Measurements from ENCODE around the gene TSPAN18.

The TSPAN18 gene

DNA sequence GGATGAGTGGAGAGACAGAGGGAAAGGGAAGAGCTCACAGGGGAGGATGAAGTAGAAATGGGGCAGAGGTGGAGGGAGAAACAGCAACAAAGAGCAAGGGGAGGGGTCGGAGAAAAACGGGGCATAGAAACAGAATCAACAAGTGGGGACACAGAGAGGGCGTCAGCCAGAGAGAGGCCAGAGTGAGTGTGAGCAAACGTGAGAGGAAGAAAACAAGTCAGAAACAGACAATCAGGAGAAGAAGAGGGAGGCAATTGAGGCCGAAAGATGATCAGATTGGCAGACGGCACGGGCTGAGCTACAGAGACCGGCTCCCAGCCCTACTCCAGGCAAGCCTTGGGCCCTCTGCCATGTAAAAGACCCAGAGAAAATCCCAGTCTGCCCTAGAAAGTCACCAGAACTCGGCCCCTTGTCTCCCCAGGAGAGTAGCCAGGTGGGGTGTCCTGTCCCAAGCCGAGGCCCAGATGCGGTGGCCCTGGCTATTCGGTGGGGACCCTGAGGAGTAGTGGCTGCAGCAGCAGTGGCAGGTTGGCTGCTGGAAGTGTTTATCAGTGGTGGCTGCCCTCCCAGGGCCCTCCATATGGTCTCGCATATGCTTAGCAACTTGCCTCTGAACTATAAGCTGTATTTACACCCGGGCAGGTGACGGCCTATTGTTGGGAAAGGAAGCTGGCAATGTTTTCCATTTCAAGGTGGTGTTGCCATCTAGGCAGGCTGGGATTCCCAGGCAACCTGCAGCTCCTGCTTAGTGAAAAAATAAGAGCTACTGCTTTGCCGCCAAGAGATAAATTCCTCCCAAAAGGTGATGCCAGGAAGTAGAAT, 14.8 kb upstream of the TSPAN18 start:
- H3K4me1 ChIP-seq (ENCODE audit: control insufficient read depth in 1 of 2, insufficient read depth in 2 of 2, low read length in 2 of 2): no peaks in the 10 kb centered on the region
- H3K4me3 ChIP-seq (ENCODE audit: low read depth in 1 of 2, low read length in 2 of 2): no peak overlapping the region
- no peaks in the 10 kb centered on the region for H3K27me3 ChIP-seq (ENCODE audit: low read depth, low read length)
- H3K9me3 ChIP-seq (ENCODE audit: control insufficient read depth in 1 of 2, low read length in 2 of 2): peaks cover 0 to 2% of the 10 kb centered on the region in 2 donors
- H3K36me3 ChIP-seq (ENCODE audit: control insufficient read depth in 1 of 2, insufficient read depth in 2 of 2, low read length in 2 of 2): no peaks in the 10 kb centered on the region
- no peak overlapping the region for H3K27ac ChIP-seq (ENCODE audit: low read length)

DNA sequence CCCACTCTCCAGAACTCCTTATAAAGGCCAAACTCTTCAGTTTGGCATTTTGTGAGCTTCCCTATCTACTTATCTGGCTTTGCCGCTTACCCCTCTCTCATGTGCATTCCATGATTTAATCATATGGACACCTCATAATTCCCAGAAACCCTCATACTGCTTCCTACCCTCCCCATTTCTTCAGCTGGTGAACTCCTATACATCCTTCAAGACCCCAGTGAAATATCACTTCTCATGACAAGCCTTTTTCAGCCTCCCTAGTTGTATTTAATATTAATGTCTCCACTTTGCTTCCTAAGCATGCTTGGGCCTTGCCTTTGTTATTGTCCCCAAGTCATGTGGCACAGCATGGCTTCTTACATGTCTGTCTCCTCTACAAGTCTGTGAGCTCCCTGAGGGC, 13.7 kb upstream of the TSPAN18 start:
- Histone ChIP-seq H3K27ac (ENCODE audit: low read length) (no peak overlapping the region), H3K36me3 (ENCODE audit: control insufficient read depth in 1 of 2, insufficient read depth in 2 of 2, low read length in 2 of 2) (no peaks in the 10 kb centered on the region)

DNA sequence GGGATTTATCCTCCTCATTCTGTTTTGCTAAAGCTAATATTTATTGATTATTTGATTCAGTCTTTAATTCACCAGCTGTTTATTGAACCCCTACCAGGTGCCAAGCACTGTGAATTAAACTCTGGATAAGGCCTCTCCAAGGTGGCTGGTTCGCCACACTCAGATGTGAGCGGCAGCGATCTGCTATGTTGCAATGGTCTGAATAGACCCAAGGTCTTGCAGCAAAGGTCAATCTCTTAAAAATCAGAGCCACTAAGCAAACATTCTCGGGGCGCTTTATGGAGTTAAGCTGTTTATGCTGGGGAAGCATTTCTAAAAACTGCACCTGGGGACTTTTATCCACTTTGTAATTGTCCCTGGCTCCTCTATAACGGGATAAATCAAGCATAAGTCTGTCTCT, 10.5 kb upstream of the TSPAN18 start:
- H3K4me3 ChIP-seq (ENCODE audit: low read depth in 1 of 2, low read length in 2 of 2): no peak overlapping the region
- no peaks in the 10 kb centered on the region for H3K27me3 ChIP-seq (ENCODE audit: low read depth, low read length)
- H3K9me3 ChIP-seq (ENCODE audit: control insufficient read depth in 1 of 2, low read length in 2 of 2): no peaks in the 10 kb centered on the region
- no peak overlapping the region for H3K27ac ChIP-seq (ENCODE audit: low read length)
- no peaks in the 10 kb centered on the region for H3K36me3 ChIP-seq (ENCODE audit: control insufficient read depth in 1 of 2, insufficient read depth in 2 of 2, low read length in 2 of 2)
- H3K4me1 ChIP-seq (ENCODE audit: control insufficient read depth in 1 of 2, insufficient read depth in 2 of 2, low read length in 2 of 2): no peaks in the 10 kb centered on the region

More for the DNA sequence above, 13.7 kb upstream of the TSPAN18 start:
- H3K4me3 ChIP-seq (ENCODE audit: low read depth in 1 of 2, low read length in 2 of 2): no peak overlapping the region
- no peaks in the 10 kb centered on the region for H3K9me3 ChIP-seq (ENCODE audit: control insufficient read depth in 1 of 2, low read length in 2 of 2)
- no peaks in the 10 kb centered on the region for H3K4me1 ChIP-seq (ENCODE audit: control insufficient read depth in 1 of 2, insufficient read depth in 2 of 2, low read length in 2 of 2)
- no peaks in the 10 kb centered on the region for H3K27me3 ChIP-seq (ENCODE audit: low read depth, low read length)

DNA sequence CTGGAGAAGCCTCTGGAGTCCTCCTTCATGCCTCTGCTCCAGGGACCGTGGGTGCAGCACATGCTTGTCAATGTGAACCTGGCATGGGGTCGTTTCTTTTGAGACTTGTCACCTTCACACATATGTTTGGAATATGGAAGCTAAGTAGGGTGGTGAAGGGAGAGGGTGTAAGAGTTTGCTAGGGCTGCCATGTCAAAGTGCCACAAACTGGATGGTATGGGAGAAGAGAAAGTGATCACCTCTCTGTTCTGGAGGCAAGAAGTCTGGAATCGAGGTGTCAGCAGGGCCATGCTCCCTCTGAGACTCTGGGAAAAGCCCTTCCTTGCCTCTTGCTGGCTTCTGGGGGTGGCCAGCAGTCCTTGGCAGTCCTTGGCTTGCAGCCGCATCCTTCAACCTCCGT, 8.7 kb upstream of the TSPAN18 start:
- Histone ChIP-seq H3K27me3 (ENCODE audit: low read depth, low read length) (no peaks in the 10 kb centered on the region), H3K4me1 (ENCODE audit: control insufficient read depth in 1 of 2, insufficient read depth in 2 of 2, low read length in 2 of 2) (peaks cover 0 to 10% of the 10 kb centered on the region in 2 donors), H3K9me3 (ENCODE audit: control insufficient read depth in 1 of 2, low read length in 2 of 2) (no peaks in the 10 kb centered on the region), H3K36me3 (ENCODE audit: control insufficient read depth in 1 of 2, insufficient read depth in 2 of 2, low read length in 2 of 2) (no peaks in the 10 kb centered on the region), H3K4me3 (ENCODE audit: low read depth in 1 of 2, low read length in 2 of 2) (no peak overlapping the region), H3K27ac (ENCODE audit: low read length) (no peak overlapping the region)

DNA sequence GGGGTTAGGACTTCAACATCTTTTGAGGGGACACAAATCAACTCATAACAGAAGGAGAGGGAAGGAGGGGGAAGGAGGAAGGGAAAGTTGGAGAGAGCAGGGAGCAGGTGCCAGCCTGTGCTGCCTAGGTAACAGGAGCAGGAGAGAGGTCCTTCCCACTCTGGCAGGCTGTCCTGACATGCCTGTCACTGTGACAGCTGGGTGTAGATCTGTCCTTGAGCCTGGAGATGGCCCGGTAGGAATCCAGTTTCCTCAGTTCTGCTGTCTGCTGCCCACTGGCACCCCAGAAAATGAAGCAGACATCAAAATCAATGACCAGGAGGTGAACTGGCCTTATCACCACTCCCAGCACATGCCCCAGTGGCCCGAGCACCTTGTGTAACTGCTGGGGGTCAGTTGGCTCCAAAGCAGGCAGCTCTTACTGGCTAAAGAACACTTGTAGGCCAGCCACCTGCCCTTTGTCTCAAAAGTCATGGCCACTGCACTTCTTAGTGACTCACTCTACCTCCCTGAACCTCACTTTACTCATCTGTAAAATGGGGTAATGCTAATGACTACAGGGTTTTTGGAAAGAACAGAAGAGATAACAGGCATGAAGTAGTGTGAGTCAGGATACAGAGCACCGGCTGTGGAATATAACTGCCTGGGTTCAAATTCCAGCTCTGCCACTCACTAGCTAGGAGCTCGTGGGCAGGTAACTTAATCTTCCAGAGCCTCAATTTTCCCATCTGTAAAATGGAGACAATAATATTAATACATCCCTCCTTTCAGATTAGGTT, 8.0 kb upstream of the TSPAN18 start:
- no peak overlapping the region for H3K4me3 ChIP-seq (ENCODE audit: low read depth in 1 of 2, low read length in 2 of 2)
- no peaks in the 10 kb centered on the region for H3K36me3 ChIP-seq (ENCODE audit: control insufficient read depth in 1 of 2, insufficient read depth in 2 of 2, low read length in 2 of 2)
- peaks cover 0 to 10% of the 10 kb centered on the region in 2 donors for H3K4me1 ChIP-seq (ENCODE audit: control insufficient read depth in 1 of 2, insufficient read depth in 2 of 2, low read length in 2 of 2)
- no peaks in the 10 kb centered on the region for H3K27me3 ChIP-seq (ENCODE audit: low read depth, low read length)
- H3K27ac ChIP-seq (ENCODE audit: low read length): no peak overlapping the region
- no peaks in the 10 kb centered on the region for H3K9me3 ChIP-seq (ENCODE audit: control insufficient read depth in 1 of 2, low read length in 2 of 2)

DNA sequence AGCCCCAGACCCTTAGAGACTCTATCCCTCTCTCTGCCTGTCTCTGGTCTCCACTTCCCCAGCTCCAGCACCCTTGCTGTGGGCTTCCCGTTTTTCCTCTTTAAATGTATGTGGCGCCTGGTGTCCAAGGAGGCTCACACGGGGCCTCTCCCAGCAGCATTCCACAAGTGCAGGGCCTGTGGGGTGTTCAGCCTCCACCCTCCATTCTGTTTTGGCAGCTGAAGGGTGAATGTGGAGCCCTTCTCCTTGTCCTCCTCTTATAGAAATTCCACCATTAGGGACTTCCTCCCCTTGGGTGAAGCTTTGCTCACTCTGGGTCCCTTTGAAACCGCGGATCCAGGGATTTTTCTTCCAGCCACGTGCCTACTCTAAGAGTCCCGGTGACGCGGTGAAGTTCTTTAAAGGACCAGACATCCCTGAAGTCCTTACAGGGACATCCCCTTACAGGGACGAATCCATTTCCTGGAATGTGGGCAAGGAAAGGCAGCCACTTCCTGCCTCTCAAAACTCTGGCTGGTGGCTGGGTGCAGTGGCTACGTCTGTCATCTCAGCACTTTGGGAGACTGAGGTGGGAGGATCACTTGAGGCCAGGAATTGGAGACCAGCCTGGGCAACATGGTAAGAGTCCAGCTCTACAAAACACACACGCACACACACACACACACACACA, 1.6 kb upstream of the TSPAN18 start:
- no peaks in the 10 kb centered on the region for H3K27me3 ChIP-seq (ENCODE audit: low read depth, low read length)
- H3K9me3 ChIP-seq (ENCODE audit: control insufficient read depth in 1 of 2, low read length in 2 of 2): no peaks in the 10 kb centered on the region
- peaks cover 0 to 37% of the 10 kb centered on the region in 2 donors for H3K4me1 ChIP-seq (ENCODE audit: control insufficient read depth in 1 of 2, insufficient read depth in 2 of 2, low read length in 2 of 2)
- no peak overlapping the region for H3K4me3 ChIP-seq (ENCODE audit: low read depth in 1 of 2, low read length in 2 of 2)
- no peak overlapping the region for H3K27ac ChIP-seq (ENCODE audit: low read length)
- no peaks in the 10 kb centered on the region for H3K36me3 ChIP-seq (ENCODE audit: control insufficient read depth in 1 of 2, insufficient read depth in 2 of 2, low read length in 2 of 2)

DNA sequence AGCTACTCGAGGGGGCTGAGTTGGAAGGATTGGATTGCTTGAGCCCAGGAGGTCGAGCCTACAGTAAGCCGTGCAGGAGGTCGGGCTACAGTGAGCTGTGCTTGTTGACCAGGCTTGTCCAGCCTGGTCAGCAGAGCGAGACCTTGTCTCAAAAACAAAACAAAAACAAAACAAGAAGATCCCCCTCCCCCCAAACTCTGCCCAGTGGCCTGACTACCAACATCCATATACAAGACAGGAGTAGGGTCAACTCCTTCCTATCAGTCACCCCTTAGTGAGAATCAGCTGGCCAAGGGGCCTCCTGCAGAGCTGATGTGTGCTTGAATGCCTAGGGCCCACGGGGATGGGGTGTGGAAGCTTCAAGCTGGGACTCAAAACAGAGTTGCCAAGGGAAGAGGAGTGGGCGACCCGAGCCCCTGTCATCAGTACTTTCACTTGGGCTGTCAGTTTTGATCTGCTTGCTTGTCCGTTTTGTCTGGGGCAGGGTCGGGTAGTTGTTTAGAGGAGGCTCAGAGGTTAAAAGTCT, 942 bp upstream of the TSPAN18 start:
- H3K4me1 ChIP-seq (ENCODE audit: control insufficient read depth in 1 of 2, insufficient read depth in 2 of 2, low read length in 2 of 2): peaks cover 0 to 40% of the 10 kb centered on the region in 2 donors
- no peak overlapping the region for H3K27ac ChIP-seq (ENCODE audit: low read length)
- H3K9me3 ChIP-seq (ENCODE audit: control insufficient read depth in 1 of 2, low read length in 2 of 2): no peaks in the 10 kb centered on the region
- H3K27me3 ChIP-seq (ENCODE audit: low read depth, low read length): no peaks in the 10 kb centered on the region
- H3K4me3 ChIP-seq (ENCODE audit: low read depth in 1 of 2, low read length in 2 of 2): no peak overlapping the region
- H3K36me3 ChIP-seq (ENCODE audit: control insufficient read depth in 1 of 2, insufficient read depth in 2 of 2, low read length in 2 of 2): no peaks in the 10 kb centered on the region

DNA sequence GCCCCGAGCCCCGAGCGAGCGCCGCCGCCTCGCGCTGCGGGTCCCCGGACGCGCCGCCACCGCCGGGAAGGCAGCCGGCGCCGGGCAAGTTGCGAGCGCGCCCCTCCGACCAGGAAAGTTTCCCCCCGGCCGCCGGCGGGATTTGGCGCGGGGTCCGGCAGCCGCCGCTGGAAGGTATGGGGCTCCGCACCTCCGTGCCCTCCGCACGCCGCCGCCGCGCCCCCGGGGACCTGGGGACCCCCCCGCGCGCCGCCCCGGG, 281 bp downstream of the TSPAN18 start:
- no peaks in the 10 kb centered on the region for H3K9me3 ChIP-seq (ENCODE audit: control insufficient read depth in 1 of 2, low read length in 2 of 2)
- H3K27me3 ChIP-seq (ENCODE audit: low read depth, low read length): no peaks in the 10 kb centered on the region
- peak overlapping the region in 1 of 2 donors; percentile 93 for H3K4me3 ChIP-seq (ENCODE audit: low read depth in 1 of 2, low read length in 2 of 2)
- H3K4me1 ChIP-seq (ENCODE audit: control insufficient read depth in 1 of 2, insufficient read depth in 2 of 2, low read length in 2 of 2): peaks cover 0 to 38% of the 10 kb centered on the region in 2 donors
- H3K36me3 ChIP-seq (ENCODE audit: control insufficient read depth in 1 of 2, insufficient read depth in 2 of 2, low read length in 2 of 2): no peaks in the 10 kb centered on the region
- H3K27ac ChIP-seq (ENCODE audit: low read length): no peak overlapping the region

DNA sequence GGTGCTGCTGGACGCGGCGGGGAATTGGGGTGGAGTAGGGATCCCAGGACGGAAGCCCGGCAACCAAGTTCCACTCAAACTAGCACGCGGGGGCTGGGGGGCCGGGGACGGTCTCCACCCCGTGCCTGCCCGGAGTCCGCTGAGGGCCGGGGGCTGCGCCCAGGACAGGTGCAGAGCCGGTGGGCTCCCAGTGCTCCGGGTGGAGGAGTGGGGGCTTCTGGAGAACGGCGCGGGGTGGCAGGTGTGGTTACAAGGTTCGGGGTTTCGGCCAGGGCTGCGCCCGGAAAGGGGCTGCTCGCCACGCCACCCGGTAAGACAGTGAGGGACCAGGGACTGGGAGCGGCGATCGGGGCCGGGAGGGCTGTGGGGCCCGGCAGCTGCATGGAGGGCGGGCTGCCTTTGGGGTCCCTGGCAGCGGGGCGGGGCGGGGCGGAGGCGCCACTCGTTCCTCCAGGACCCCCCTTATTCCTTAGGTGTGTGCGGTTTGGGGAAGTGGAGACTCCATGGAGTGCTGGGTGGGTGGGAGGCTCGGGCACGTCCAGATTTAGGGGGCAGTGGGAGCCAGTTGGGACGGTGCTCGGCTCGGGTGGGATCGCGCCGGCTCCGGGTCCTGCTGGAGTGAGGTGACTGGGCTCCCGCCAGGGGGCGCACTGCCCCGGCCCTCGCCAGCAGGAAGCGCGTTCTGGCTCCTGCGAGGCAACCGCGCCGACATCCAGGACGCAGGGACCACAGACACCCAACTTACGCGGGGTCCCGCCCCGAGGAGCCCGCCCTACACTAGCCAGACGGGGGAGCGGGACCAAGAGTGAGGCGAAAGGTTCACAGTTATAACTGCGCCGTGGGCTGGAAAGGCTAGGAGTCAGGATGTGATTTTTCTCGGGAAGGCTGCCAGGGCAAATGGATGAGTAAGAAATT, 868 bp downstream of the TSPAN18 start:
- H3K36me3 ChIP-seq (ENCODE audit: control insufficient read depth in 1 of 2, insufficient read depth in 2 of 2, low read length in 2 of 2): no peaks in the 10 kb centered on the region
- H3K4me3 ChIP-seq (ENCODE audit: low read depth in 1 of 2, low read length in 2 of 2): peak overlapping the region; percentile 49 to 93
- H3K27ac ChIP-seq (ENCODE audit: low read length): peak overlapping the region; percentile 52
- H3K9me3 ChIP-seq (ENCODE audit: control insufficient read depth in 1 of 2, low read length in 2 of 2): no peaks in the 10 kb centered on the region
- H3K27me3 ChIP-seq (ENCODE audit: low read depth, low read length): no peaks in the 10 kb centered on the region
- peaks cover 0 to 40% of the 10 kb centered on the region in 2 donors for H3K4me1 ChIP-seq (ENCODE audit: control insufficient read depth in 1 of 2, insufficient read depth in 2 of 2, low read length in 2 of 2)

DNA sequence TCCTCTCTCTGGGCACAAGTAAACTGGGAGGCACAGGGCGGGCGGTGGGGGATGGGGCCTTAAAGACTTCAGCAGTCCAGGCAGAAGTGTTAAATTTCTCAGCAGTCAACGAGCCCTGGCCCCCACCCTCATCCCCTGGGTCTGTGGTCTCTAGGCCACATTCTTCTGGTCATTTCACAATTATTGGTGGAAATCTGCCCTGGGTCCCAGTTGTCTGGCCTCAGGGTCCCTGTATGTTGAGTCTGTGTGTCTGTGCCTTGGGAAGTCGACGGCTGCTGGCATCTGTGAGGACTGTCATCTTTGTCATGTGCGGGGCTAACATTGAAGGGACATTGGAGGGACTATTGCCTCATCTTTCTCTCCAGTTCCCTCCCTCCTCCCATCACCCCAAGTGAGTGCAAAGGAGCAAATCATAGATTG, 1.7 kb downstream of the TSPAN18 start:
- H3K4me1 ChIP-seq (ENCODE audit: control insufficient read depth in 1 of 2, insufficient read depth in 2 of 2, low read length in 2 of 2): peaks cover 0 to 42% of the 10 kb centered on the region in 2 donors
- no peaks in the 10 kb centered on the region for H3K27me3 ChIP-seq (ENCODE audit: low read depth, low read length)
- H3K4me3 ChIP-seq (ENCODE audit: low read depth in 1 of 2, low read length in 2 of 2): peak overlapping the region; percentile 49 to 93
- H3K9me3 ChIP-seq (ENCODE audit: control insufficient read depth in 1 of 2, low read length in 2 of 2): no peaks in the 10 kb centered on the region
- H3K36me3 ChIP-seq (ENCODE audit: control insufficient read depth in 1 of 2, insufficient read depth in 2 of 2, low read length in 2 of 2): no peaks in the 10 kb centered on the region
- peak overlapping the region; percentile 52 for H3K27ac ChIP-seq (ENCODE audit: low read length)
